Glomerular visceral epithelial cell (primary cell): ENCODE measurements around the gene VSIG4.
"Not testable (repeated sequence)": the region's sequence is repeated elsewhere in the genome, so short reads cannot be mapped to it uniquely, and the experiment has no call there.

ENCODE experiments used
- DNase-seq: peaks from one replicate; pipeline ENCODE4 v3.0.0-alpha.2; 2016; ENCODE audit errors: extremely low spot score

Gene VSIG4

GRCh38 chrX:66039944-66040343, at the start of gene VSIG4:
VSIG4 (minus strand) TSS chrX:66040080; CDS start chrX:66039998, 82 bp downstream.
- no peak for DNase-seq

- no peak for DNase-seq
Measured at GRCh38 chrX:66076801-66077200, 36.9 kb upstream of the VSIG4 start.

GRCh38 chrX:66074920-66075879, 35.3 kb upstream of the VSIG4 start:
- no peak for DNase-seq

GRCh38 chrX:66071126-66071525, 31.2 kb upstream of the VSIG4 start:
- DNase-seq = no peak

- no peak for DNase-seq
Measured at GRCh38 chrX:66064261-66064660, 24.4 kb upstream of the VSIG4 start.

GRCh38 chrX:66057019-66057418, 17.1 kb upstream of the VSIG4 start:
- DNase-seq = not testable (repeated sequence)

- DNase-seq = no peak
Measured at GRCh38 chrX:66054978-66055377, 15.1 kb upstream of the VSIG4 start.

- DNase-seq = no peak
Measured at GRCh38 chrX:66053414-66053813, 13.5 kb upstream of the VSIG4 start.

- no peak for DNase-seq
Measured at GRCh38 chrX:66051980-66052379, 12.1 kb upstream of the VSIG4 start.

- no peak for DNase-seq
Measured at GRCh38 chrX:66050140-66050569, 10.3 kb upstream of the VSIG4 start.

GRCh38 chrX:66049056-66049455, 9.2 kb upstream of the VSIG4 start:
- DNase-seq = no peak

GRCh38 chrX:66046612-66047235, 6.8 kb upstream of the VSIG4 start:
- no peak for DNase-seq

GRCh38 chrX:66045894-66046293, 6.0 kb upstream of the VSIG4 start:
- DNase-seq = no peak

GRCh38 chrX:66043584-66043983, 3.7 kb upstream of the VSIG4 start:
- no peak for DNase-seq

GRCh38 chrX:66042307-66043077, 2.6 kb upstream of the VSIG4 start:
- no peak for DNase-seq

GRCh38 chrX:66038115-66038514, 1.8 kb downstream of the VSIG4 start:
- no peak for DNase-seq

- no peak for DNase-seq
Measured at GRCh38 chrX:66036231-66036630, 3.6 kb downstream of the VSIG4 start.

GRCh38 chrX:66035667-66036066, 4.2 kb downstream of the VSIG4 start:
- DNase-seq = no peak

- no peak for DNase-seq
Measured at GRCh38 chrX:66030505-66031317, 9.2 kb downstream of the VSIG4 start.

GRCh38 chrX:66028936-66029335, 10.9 kb downstream of the VSIG4 start:
- no peak for DNase-seq

GRCh38 chrX:66024570-66024969, 15.3 kb downstream of the VSIG4 start:
- no peak for DNase-seq
